Activated CD4-positive, alpha-beta T cell treated with anti-CD3 and anti-CD28 coated beads for 4 hours (primary cell): Measurements from ENCODE around the gene FBLN2.
"Not testable (repeated sequence)": the region's sequence is repeated elsewhere in the genome, so short reads cannot be mapped to it uniquely, and the experiment has no call there.

Experiments
- DNase-seq, 2 donors: peaks; one replicate each; pipeline ENCODE4 v3.0.0-alpha.2; 2020

The FBLN2 gene

GRCh38 chr3:13550791-13551360 is 2.0 kb downstream of the FBLN2 start:
- no peak for DNase-seq

GRCh38 chr3:13552857-13553652 is 4.1 kb downstream of the FBLN2 start:
- DNase-seq = no peak

- no peak for DNase-seq
These were observed 4.8 kb downstream of the FBLN2 start for GRCh38 chr3:13553686-13554085.

GRCh38 chr3:13555753-13556152 is 6.8 kb downstream of the FBLN2 start:
- no peak for DNase-seq

- no peak for DNase-seq
These were observed 7.3 kb downstream of the FBLN2 start for GRCh38 chr3:13556207-13556606.

GRCh38 chr3:13556917-13557316 is 8.0 kb downstream of the FBLN2 start:
- DNase-seq = no peak

GRCh38 chr3:13557417-13557816 is 8.5 kb downstream of the FBLN2 start:
- no peak for DNase-seq

GRCh38 chr3:13557926-13558325 is 9.0 kb downstream of the FBLN2 start:
- no peak for DNase-seq

- DNase-seq = no peak
These were observed 9.7 kb downstream of the FBLN2 start for GRCh38 chr3:13558651-13559050.

- DNase-seq = no peak
These were observed 11.0 kb downstream of the FBLN2 start for GRCh38 chr3:13559764-13560525.

- DNase-seq = no peak
These were observed 12.5 kb downstream of the FBLN2 start for GRCh38 chr3:13561376-13561775.

GRCh38 chr3:13561967-13562366 is 13.0 kb downstream of the FBLN2 start:
- no peak for DNase-seq

GRCh38 chr3:13562421-13562820 is 13.5 kb downstream of the FBLN2 start:
- not testable (repeated sequence) for DNase-seq

GRCh38 chr3:13563321-13563720 is 14.4 kb downstream of the FBLN2 start:
- DNase-seq = no peak

- no peak for DNase-seq
These were observed 15.0 kb downstream of the FBLN2 start for GRCh38 chr3:13563911-13564310.

GRCh38 chr3:13564751-13565560 is 16.0 kb downstream of the FBLN2 start:
- no peak for DNase-seq

GRCh38 chr3:13565581-13566452 is 16.9 kb downstream of the FBLN2 start:
- no peak for DNase-seq

- no peak for DNase-seq
These were observed 17.5 kb downstream of the FBLN2 start for GRCh38 chr3:13566453-13566748.

- no peak for DNase-seq
These were observed 17.9 kb downstream of the FBLN2 start for GRCh38 chr3:13566769-13567310.

GRCh38 chr3:13567684-13568514 is 19.0 kb downstream of the FBLN2 start:
- DNase-seq = no peak

GRCh38 chr3:13568515-13569028 is 19.6 kb downstream of the FBLN2 start:
- no peak for DNase-seq
